Medulla oblongata (tissue), 1 donor: ENCODE measurements around the gene CDH3.

ENCODE experiments used
- DNase-seq: peaks from one replicate; pipeline ENCODE4 v3.0.0-alpha.2; 2015; ENCODE audit errors: extremely low spot score

The CDH3 gene

DNA sequence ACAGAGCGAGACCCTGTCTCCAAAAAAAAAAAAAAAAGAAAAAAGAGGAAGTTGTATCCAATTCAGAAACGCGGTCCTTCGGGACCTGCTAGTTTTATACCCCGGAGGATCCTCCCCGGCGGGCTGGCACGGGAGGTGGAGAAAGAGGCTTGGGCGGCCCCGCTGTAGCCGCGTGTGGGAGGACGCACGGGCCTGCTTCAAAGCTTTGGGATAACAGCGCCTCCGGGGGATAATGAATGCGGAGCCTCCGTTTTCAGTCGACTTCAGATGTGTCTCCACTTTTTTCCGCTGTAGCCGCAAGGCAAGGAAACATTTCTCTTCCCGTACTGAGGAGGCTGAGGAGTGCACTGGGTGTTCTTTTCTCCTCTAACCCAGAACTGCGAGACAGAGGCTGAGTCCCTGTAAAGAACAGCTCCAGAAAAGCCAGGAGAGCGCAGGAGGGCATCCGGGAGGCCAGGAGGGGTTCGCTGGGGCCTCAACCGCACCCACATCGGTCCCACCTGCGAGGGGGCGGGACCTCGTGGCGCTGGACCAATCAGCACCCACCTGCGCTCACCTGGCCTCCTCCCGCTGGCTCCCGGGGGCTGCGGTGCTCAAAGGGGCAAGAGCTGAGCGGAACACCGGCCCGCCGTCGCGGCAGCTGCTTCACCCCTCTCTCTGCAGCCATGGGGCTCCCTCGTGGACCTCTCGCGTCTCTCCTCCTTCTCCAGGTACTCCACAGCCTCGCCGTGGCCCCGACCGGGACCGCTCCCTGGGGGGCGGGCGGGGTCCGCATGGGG is at the start of gene CDH3:
Gene CDH3, plus strand, starts transcription at position 596 of the 779 bp plus-strand sequence. Its CDS starts 70 bp downstream, at position 666.
- no peak for DNase-seq

DNA sequence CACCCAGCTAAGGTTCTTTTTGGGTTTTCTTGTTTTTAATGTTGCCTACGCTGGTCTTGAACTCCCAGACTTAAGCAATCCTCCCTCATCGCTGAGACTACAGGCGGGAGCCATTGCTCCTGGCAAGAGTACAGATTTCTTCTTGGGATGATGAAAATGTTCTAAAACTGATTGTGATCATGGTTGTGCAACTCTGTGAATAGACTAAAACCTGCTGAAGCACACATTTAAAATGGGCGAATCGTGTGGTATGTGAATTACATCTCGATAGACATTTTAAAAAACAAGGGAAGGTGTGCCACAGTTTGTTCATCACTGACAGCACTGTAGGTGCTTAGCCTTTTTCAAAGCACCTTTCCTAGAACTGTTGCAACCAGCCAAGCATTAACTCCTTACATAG is 48.8 kb upstream of the CDH3 start:
- DNase-seq, result no peak

DNA sequence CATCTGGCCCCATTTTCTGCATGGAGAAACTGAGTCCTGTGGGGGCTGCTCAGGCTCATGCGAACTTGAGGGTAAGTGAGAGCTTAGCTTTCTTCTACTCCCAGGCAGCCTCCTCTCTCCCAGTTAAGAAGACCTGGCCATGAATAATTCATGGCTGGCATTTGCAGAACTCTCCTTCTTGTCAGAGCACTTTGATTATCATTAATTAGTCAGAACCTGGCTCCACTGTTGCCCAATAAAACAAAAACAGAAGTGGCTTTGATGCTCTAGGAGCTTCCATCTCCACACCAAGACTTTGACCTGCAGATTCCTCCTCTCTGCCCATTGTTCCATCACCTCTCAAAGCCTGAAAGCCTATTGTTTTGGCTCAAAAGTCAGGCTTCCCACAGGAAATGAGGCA is 45.5 kb upstream of the CDH3 start:
- no peak for DNase-seq

DNA sequence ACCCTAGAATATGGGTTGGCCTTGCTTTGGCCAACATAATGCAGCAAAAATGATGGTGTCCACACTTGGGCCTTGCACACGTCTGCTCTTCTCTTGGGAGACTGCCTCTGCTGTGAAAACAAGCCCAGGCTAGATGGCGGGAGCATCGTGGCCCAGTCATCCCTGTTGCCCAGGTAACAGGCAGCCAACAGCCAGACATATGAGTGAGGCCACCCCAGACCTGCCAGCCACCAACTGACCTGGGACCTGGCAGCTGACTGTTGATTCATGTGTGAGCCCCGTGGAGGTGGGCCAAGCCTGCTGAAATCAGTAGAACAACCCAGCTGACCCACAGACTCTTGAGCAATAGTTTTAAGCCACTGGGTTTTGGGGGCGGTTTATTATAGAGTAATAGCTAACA is 39.4 kb upstream of the CDH3 start:
- no peak for DNase-seq

DNA sequence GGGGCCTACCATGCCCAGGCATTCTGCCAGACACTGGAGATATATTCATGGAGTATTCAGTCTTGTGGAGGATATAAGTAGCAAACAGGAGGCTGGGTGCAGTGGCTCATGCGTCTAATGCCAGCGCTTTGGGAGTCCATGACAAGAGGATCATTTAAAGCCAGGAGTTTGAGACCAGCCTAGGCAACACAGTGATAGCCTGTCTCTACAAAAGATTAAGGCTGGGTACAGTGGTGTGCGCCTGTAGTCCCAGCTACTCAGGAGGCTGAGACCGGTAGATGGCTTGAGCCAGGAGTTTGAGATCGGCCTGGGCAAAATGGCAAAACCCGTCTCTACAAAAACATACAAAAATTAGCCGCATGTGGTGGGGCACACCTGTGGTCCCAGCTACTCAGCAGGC is 37.7 kb upstream of the CDH3 start:
- no peak for DNase-seq

DNA sequence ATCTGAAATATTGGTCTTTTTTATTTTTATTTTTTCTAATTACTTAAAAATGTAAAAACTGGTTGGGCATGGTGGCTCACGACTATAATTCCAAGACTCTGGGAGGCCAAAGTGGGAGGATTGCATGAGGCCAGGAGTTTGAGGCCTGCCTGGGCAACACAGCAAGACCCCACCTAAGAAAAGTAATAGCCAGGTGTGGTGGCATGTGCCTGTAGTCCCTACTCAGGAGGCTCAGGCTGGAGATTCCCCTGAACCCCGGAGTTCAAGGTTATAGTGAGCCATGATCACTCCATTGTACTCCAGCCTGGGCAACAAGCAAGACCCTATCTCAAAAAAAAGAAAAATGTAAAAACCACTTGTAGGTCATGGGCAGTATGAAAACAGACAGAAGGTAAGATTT is 36.8 kb upstream of the CDH3 start:
- DNase-seq, result no peak

DNA sequence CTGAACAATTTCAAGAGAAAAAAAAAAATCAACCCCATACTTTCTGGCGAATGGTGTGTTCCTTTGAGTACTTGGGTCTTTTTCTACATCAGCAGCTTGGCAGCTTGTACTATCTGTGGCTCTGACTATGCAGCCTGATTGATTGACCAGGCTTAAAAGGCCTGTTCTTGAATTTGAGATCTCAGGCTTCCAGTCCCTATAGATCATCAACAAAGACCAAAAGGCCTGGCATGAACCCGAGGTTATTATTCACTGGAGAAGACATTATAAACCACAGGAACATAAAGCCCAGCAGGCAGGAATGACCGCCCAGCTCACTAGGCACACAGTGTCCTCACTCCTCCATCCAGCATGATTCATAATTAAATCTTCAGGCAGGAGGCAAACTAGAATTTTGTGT is 32.1 kb upstream of the CDH3 start:
- no peak for DNase-seq

DNA sequence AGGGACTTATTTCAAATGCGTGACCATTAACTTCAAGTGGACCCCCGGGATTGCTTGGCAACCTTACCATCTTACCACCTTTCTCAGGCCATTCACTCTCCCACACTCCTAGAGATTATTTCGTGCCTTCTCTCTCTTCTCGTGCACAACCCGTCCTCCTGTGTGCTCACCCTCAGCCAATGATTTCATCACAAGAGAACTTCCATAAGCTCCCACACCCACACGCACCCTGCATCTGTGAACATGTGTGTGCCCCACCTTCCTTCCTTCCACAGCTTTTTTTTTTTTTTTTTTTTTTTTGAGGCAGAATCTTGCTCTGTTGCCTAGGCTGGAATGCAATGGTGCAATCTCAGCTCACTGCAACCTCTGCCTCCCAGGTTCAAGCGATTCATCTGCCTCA is 27.4 kb upstream of the CDH3 start:
- DNase-seq, result no peak

DNA sequence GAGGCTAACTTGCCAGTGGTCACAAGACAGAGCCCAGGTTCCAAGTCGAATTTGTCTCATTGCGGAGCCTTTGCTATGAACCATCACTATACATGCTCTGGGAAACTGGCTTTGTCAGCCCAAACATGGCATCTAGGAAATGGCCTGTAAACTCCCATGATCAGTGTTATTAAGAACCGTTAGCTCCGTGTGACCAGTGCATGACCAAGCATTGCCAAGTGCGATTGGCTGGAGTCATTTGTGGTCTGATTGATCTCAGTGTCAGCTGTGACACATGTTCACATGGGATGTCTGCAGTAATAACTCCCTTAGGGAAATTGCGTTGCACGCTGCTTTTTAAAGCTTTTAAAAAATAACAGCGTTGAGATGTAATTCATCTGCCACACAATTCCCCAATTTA is 18.6 kb upstream of the CDH3 start:
- DNase-seq, result no peak

DNA sequence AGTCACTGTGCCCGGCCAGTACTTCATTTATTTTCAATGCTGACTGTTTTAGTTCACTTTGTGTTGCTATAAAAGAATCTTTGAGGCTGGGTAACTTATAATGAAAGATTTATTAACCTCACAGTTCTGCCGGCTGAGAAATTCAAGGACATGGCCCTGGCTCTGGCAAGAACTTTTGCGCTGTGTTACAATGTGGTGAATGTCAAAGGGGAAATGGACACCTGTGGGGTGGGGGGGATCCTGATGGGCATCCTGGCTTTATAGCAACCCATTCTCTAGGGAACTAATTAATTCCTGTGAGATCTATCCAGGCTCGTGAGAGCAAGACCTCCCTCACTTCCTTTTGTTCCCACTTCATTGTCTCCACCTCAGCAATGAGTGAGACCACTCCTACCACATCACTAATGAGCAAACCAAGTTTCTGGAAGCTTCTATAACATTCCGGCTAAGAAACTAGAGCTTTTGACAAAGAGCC is 17.1 kb upstream of the CDH3 start:
- no peak for DNase-seq

DNA sequence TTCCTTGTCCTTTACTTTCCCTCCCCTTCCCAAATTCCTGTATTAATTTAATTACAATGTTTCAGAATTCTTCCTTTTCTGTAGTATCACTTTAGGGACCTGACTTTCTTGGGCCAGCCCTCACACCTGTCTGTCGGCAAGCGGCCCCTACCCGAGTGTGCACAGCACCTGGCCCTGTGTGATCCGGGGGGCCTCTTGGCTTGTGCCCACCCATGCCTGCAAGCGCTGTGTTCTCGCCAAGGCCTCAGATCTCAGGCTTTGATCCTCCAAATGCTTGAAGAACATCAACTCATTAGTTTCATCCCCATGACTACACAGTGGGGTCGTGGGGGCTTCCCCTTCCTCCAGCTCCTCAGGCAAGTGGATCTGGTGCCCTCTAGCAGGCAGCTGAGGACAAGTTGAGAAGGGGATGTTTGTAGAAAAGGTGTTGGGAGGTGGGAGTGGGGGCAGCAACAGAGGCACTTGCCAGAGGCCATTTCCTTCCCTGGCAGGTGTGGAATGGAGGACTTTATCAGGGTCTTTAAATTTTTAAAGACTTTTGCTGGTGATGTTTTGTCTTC is 15.7 kb upstream of the CDH3 start:
- DNase-seq, result no peak

DNA sequence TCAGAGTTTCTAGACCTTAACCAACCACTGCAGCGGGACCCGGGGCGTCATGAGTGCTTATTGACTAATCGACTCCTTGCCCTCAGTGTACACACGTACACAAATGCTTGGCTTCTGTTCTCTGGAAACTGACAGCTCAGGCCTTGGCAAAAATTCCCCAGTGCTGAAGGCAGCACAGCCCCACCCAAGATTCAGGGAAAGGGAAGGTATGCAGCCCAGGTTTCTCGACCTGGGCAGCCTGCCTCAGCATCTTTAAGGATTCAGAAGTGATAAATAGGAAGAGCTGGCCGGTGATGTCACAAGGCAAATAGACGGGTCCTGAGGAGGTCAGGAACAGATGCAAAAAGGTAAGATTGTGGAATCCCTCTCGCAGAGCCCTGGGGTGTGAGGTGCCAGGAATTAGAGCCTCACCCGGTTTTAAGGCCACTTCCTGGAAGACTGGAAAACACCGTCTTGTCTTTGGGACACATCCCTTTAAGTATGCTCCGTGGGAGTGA is 9.0 kb upstream of the CDH3 start:
- no peak for DNase-seq

DNA sequence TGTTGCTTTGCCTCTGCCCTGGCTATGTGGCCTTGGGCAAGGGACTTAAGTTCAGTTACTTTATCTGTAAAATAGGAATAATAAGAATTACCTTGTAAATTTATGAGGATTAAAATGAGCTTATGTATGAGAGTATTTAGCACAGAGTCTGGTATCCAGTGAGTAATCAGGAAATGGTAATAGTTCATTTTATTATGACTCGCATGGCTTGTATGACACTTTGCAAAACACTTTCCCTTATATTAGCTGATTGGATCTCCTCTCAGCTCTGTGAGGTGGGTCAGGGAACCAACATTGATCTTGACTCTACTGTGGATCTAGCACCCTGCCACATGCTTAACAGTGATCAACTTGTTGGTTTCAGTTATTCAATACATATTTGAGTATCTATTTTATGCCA is 8.3 kb upstream of the CDH3 start:
- no peak for DNase-seq

DNA sequence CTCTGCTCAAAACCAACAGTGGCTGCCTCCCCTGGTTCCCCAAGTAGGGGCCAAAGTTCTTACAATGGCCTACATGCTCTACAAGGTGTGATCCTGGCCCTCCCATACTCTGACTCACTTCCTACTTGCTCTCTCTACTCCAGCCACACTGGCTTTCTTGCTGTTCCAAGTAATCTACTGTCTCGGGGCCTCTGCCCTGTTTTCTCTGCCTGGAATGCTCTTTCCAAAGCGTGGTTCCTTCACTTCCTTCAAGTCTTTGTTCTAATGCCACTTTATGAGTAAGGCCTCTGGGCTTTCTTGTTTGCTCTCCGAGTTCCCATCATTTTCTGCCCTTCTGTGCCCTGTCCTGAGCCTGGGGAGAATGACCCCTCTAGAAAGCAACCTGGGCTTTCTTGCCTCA is 4.1 kb upstream of the CDH3 start:
- no peak for DNase-seq

DNA sequence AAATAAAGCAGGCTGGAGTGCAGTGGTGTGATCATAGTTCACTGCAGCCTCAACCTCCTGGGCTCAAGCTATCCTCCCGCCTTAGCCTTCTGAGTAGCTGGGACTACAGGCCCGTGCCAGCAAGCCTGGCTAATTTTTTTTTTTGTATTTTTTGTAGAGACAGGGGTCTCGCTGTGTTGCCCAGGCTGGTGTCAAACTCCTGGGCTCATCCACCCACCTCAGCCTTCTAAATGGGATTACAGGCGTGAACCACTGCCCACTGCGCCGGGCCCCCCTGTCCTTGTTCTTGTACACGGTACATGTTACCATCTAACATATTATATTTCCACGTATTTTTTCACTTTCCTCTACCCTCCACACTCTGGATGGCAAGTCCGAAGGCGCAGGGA is 3.1 kb upstream of the CDH3 start:
- DNase-seq, result no peak

DNA sequence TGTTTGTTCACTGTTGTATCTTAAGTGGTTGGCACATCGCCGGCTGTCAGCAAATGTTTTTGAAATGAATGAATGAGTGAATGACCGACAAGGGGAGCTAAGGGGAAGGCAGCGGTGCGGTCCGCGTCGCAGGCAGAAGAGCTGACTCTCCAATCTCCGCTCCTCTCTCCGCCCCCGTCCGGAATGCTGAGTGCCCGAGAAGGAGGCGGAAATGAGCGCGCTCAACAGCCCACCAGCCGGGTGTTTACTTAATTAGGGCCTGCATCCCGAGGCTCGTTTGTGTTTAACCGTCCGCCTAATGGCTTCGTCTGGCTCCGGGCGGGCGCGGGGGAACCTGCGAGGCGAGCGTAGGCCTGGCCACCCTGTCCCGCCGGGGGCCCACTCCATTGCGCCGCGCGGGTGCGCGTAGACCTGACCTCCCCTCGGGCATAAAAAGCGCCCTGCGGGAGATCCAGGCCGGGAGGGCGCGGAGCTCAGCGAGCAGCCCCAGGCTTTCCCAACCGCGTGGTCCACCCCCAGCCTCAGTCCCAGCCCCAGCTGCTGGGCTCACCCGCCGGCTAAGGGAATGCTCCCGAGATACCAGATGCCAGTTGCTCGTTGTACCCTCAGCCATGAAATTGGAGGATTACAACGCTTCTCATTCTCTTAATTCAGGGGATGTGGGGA is 2.5 kb upstream of the CDH3 start:
- DNase-seq, result no peak

DNA sequence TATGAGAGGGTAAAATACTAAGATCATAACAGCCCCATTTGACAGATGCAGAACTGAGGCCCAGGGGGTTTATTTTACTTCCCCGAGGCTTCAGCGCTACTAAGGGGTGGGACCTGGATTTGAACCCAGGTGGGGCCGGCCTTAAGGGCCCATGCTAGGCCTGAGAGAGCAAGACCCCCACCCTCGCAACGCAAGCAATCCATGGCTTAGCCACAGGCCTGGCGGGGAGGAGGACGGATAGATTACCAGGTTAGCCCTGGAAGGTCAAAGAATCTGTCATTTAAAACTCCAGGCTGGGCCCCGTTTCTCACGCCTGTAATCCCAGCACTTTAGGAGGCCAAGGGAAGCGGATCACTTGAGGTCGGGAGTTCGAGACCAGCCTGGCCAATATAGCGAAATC is 1.9 kb upstream of the CDH3 start:
- no peak for DNase-seq

DNA sequence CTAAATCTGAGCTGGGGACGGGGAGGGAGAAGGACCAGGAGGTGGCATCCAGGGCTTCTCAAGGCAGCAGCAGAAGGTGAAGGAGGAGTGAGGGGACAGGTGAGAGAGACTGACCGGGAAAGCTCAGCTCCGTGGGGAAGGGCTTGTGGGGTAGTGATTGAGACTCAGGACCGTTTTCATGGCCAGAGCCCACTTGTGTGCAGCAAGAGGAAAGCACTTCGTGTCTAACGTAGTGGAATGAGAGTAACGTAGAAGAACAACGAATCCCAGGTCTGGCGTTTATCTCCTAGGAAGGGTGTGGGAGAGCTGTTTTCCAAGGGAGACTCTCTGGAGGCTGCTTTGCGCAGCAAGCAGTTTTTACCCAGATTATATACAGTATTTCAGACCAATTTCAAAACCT is 1.3 kb upstream of the CDH3 start:
- DNase-seq, result no peak

DNA sequence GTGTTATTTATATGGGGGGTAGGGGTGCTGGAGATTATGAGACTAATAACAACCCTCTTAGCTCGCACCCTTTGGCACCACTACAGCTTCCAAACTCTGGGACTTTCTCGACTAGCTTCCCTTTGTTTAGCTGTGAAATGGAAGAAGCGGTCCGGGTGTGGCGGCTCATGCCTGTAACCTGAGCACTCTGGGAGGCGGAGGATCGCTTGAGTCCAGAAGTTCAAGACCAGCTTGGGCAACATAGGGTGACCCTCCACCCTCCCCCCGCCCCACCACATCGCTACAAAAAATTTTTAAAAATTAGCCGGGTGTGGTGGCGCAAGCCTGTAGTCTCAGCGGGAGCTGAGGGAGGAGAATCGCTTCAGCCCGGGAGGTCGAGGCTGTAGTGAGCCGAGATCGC is 814 bp upstream of the CDH3 start:
- no peak for DNase-seq

DNA sequence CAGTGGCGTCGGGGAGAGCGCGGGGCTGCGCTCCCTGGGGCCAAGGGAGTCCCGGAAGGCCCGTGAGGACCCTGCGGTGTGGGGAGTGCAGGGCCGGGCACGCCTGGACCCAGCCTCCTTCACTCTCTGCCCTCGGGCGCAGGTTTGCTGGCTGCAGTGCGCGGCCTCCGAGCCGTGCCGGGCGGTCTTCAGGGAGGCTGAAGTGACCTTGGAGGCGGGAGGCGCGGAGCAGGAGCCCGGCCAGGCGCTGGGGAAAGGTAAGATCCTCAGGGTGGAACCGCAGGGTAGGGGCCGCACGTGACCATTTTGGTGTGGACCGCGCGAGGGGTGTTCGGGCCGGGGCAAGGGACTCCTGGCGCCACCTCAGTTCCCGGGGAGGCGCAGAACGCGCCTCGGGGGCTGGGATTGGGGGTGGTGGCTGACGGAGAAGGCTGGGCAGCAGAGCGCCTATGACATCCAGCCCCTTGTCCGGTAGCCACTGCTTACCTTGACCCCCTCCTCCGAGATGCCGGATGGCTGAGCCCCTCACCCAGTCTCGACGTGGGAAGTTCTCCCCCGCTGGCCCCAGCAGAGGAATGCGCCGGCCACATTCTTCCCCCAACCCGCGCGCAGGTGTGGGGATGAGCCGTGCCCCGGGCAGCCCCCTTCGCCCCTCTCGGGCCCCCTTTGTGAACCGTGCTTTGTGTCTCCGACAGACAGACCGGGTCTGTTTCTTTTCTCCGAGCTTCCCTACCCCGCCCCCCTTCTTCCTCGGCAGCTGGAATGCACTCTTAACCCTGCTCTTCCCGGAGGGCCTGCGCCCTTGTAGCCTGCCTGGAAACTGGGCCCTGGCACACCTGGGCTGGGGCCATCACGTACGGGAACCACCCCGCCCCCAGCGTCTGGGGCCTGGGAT is 631 bp downstream of the CDH3 start:
- DNase-seq, result no peak

DNA sequence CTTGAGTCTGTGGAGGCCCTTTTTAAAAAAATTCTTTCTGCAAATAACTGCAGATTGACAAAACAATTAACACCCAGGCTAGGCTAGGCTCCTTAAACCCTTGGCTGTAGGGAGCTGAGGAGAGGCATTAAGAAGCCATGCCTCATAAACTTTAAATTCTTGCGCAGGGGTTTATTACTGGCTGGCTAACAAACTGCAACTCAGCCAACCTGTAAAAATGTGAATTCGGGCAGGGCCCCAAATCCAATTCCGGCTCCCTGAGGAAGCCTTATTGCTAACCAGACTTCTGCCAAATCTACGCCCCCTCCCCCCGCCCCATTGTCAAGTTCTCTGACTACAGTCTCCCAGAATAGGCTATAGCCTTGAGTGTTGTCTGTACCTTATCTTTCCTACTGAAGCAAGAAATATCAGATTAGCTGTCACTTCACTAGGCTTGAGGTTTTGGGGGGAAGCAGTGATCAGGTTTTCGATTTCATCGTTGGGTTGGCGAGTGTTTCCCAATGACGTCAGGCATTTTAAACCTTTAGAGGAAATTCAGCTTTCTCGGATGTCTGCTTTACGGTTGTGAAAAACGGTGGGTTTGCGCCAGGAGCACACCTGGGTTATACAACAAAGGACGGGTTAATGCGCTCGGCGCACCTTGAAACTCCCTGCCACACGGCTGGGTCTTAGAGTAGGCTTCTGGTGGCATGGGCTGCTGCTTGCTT is 2.0 kb downstream of the CDH3 start:
- no peak for DNase-seq
